B cell (primary cell): ENCODE data around the gene ANKRD9. TPM values are rescaled to one million over a fixed set of nuclear protein-coding genes. Genes with fewer than 3 reads are reported as not detected.

ENCODE experiments used
- ATAC-seq: fragments of 200-7000 bp; cut with Tn5 transposase; one replicate; pipeline ENCODE4 v1.10.0; 2021; ENCODE audit warnings: low read depth, mild to moderate bottlenecking, moderate number of reproducible peaks, moderate library complexity
- CTCF ChIA-PET: fragments of 350-600 bp; sonication (Branson Sonifier 250); formaldehyde crosslinking; loops from one replicate; lab custom pipeline; 2021; ENCODE audit warnings: antibody characterized with exemption, inconsistent platforms; lab: Charles Lee
- POLR2A ChIA-PET: fragments of 350-600 bp; sonication (Branson Sonifier 250); formaldehyde crosslinking; loops from one replicate; lab custom pipeline; 2021; ENCODE audit warnings: antibody characterized with exemption; lab: Charles Lee
- DNase-seq: peaks from one replicate; pipeline ENCODE4 v3.0.0; 2013
- H2AFZ ChIP-seq: 2 replicates; pipeline ENCODE4 v1.6.1; 2012; ENCODE audit warnings: mild to moderate bottlenecking, low read depth, low read length; ENCODE audit not compliant: insufficient read depth, poor library complexity, severe bottlenecking
- H3K27ac ChIP-seq, 2 donors: 1 replicate in 1 of 2; 2 replicates in 1 of 2; pipeline ENCODE4 v1.5.1; 2012 to 2013; ENCODE audit warnings: low read length in 2 of 2, mild to moderate bottlenecking in 2 of 2, moderate library complexity in 1 of 2
- H3K27me3 ChIP-seq, 4 experiments: fragments of 200-600 bp in 1 of 4; sonication (generic) in 1 of 4; replicated peaks in 1 of 4; 1 replicate in 2 of 4; 2 replicates in 2 of 4; pipeline versions ENCODE4 v1.6.1 to v1.7.0; 2013 to 2016; ENCODE audit warnings: low read length in 3 of 4, mild to moderate bottlenecking in 2 of 4, mixed read lengths in 1 of 4, moderate library complexity in 1 of 4; ENCODE audit not compliant: insufficient read depth in 4 of 4, control insufficient read depth in 3 of 4; ENCODE audit errors: control extremely low read depth in 1 of 4
- H3K36me3 ChIP-seq, 2 experiments: replicated peaks in 1 of 2; 1 replicate in 1 of 2; 2 replicates in 1 of 2; pipeline versions ENCODE4 v1.6.1 to v1.7.1; 2013; ENCODE audit warnings: low read length in 1 of 2; ENCODE audit not compliant: insufficient read depth in 2 of 2, control insufficient read depth in 1 of 2; ENCODE audit errors: control extremely low read depth in 1 of 2, extremely low read depth in 1 of 2
- H3K4me1 ChIP-seq, 2 donors: fragments of 200-600 bp in 1 of 2; sonication (generic) in 1 of 2; 1 replicate in 1 of 2; 2 replicates in 1 of 2; pipeline versions ENCODE4 v1.5.1 to v1.6.1; 2013 to 2017; ENCODE audit warnings: low read length in 2 of 2; ENCODE audit not compliant: control insufficient read depth in 2 of 2, insufficient read depth in 2 of 2
- H3K4me2 ChIP-seq: replicated peaks from 2 replicates; pipeline ENCODE3; 2012; ENCODE audit warnings: mild to moderate bottlenecking, low read depth, low read length; ENCODE audit not compliant: poor library complexity, severe bottlenecking
- H3K4me3 ChIP-seq, 5 experiments: fragments of 200-600 bp in 1 of 5; sonication (generic) in 1 of 5; 1 replicate in 3 of 5; 2 replicates in 2 of 5; pipeline versions ENCODE4 v1.5.1 to v1.7.0; 2011 to 2016; ENCODE audit warnings: low read length in 4 of 5, mild to moderate bottlenecking in 4 of 5, low read depth in 2 of 5, control low read depth in 1 of 5, moderate library complexity in 1 of 5; ENCODE audit not compliant: insufficient read depth in 1 of 5; ENCODE audit errors: control extremely low read depth in 1 of 5, extremely low read depth in 1 of 5
- H3K79me2 ChIP-seq: fragments of 200-600 bp; sonication (generic); one replicate; pipeline ENCODE4 v1.6.0; 2016; ENCODE audit warnings: low read length; ENCODE audit not compliant: control insufficient read depth, insufficient read depth
- H3K9ac ChIP-seq: fragments of 200-600 bp; sonication (generic); 2 replicates; pipeline ENCODE4 v1.6.1; 2017; ENCODE audit warnings: mild to moderate bottlenecking, low read length, moderate library complexity
- H3K9me3 ChIP-seq, 3 donors: one replicate each; pipeline versions ENCODE4 v1.6.1 to v1.7.1; 2013; ENCODE audit warnings: low read length in 2 of 3; ENCODE audit not compliant: control insufficient read depth in 2 of 3, insufficient read depth in 1 of 3; ENCODE audit errors: control extremely low read depth in 1 of 3
- H4K20me1 ChIP-seq: 2 replicates; pipeline ENCODE4 v1.6.0; 2012; ENCODE audit warnings: mild to moderate bottlenecking, low read length; ENCODE audit not compliant: insufficient read depth, control insufficient read depth, poor library complexity, severe bottlenecking
- H3K27ac Mint-ChIP-seq: one replicate; pipeline ENCODE4 v1.8.0; 2021; ENCODE audit warnings: mixed read lengths
- H3K27me3 Mint-ChIP-seq: one replicate; pipeline ENCODE4 v1.8.0; 2021; ENCODE audit warnings: mixed read lengths
- H3K4me1 Mint-ChIP-seq: one replicate; pipeline ENCODE4 v1.8.0; 2021; ENCODE audit warnings: mixed read lengths
- H3K4me3 Mint-ChIP-seq: one replicate; pipeline ENCODE4 v1.8.0; 2021; ENCODE audit warnings: mixed read lengths
- H3K9me3 Mint-ChIP-seq: one replicate; pipeline ENCODE4 v1.8.0; 2022; ENCODE audit warnings: mixed read lengths; ENCODE audit not compliant: insufficient read depth
- EZH2 ChIP-seq: IDR thresholded peaks from 2 replicates; pipeline ENCODE4 v1.6.1; 2012; ENCODE audit warnings: borderline replicate concordance, low read depth, mild to moderate bottlenecking, moderate library complexity, low read length; ENCODE audit not compliant: insufficient read depth, poor library complexity, severe bottlenecking
- WGBS: methylation state at CpG from one replicate; pipeline ENCODE4 v1.1.5; 2013; ENCODE audit warnings: missing lambda C conversion rate; ENCODE audit not compliant: insufficient coverage; 5-methylcytosine and 5-hydroxymethylcytosine counted together
- intact Hi-C: fragments of 100-400 bp; cut with micrococcal nuclease; formaldehyde crosslinking; loops from one replicate; pipeline ENCODE4 v1.10.0; 2022
- polyA plus RNA-seq: library from polyadenylated mRNA; depleted of rRNA; stranded (reverse); fragments of >200 nt; gene quantifications from 2 replicates; pipeline ENCODE4 v1.2.3, GENCODE V29; 2012
- total RNA-seq, 2 donors: library from RNA; stranded (reverse); fragments of 120-200 nt in 1 of 2; gene quantifications; 1 replicate in 1 of 2; 2 replicates in 1 of 2; pipeline versions ENCODE4 v1.2.3 to v1.2.4, GENCODE V29; 2013 to 2022
- TF ChIP-seq, protein P1 (sequence below): fragments of 200-600 bp; IDR thresholded peaks from one replicate; pipeline ENCODE4 v1.8.0; 2022; ENCODE audit warnings: antibody characterized with exemption, mild to moderate bottlenecking

Gene ANKRD9
- total and polyA plus RNA-seq, 2 donors (not counting 1 experiment from before 2014, with no cell fraction given), result 1.4 to 1.5 TPM

DNA sequence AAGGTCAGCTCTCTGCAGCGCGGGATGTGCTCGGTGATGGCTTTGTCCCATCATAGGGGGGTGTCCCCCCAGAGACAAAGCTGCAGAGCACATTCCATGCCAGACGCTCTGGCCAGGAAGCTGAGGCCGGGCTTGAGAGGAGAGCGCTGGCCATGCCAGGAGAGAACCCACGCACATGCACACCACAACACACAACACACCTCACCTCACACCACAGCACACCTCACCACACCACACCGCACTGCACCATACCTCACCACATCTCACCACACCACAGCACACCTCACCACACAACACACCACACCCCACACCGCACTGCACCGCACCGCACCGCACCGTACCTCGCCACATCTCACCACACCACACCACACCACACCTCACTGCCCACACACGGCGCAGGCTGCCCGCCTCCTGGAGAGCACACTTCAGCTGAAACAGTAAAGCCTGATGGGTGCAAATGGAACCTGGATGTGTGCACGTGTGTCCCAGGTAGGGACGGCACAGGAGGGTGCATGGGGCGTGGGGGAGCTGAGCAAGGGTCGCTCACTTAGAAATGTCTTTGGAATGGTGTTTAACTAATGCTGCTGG is 10.8 kb downstream of the ANKRD9 start:
- ChIA-PET POLR2A (no interaction called here), CTCF (interaction anchor here (1.0 kb wide), 1 partner anchor 17 kb away, joined by 3 read pairs; no protein-coding TSS in a partner anchor)
- H2AFZ ChIP-seq, result no peak overlapping the region
- TF ChIP-seq EZH2, result no peak
- TF ChIP-seq, protein P1, sequence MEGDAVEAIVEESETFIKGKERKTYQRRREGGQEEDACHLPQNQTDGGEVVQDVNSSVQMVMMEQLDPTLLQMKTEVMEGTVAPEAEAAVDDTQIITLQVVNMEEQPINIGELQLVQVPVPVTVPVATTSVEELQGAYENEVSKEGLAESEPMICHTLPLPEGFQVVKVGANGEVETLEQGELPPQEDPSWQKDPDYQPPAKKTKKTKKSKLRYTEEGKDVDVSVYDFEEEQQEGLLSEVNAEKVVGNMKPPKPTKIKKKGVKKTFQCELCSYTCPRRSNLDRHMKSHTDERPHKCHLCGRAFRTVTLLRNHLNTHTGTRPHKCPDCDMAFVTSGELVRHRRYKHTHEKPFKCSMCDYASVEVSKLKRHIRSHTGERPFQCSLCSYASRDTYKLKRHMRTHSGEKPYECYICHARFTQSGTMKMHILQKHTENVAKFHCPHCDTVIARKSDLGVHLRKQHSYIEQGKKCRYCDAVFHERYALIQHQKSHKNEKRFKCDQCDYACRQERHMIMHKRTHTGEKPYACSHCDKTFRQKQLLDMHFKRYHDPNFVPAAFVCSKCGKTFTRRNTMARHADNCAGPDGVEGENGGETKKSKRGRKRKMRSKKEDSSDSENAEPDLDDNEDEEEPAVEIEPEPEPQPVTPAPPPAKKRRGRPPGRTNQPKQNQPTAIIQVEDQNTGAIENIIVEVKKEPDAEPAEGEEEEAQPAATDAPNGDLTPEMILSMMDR, result no peak
- no peaks in the 10 kb centered on the region for H3K79me2 ChIP-seq
- 89% methylated on average over 10 of the region's 21 CpGs for WGBS
- peaks cover 0 to 4% of the 10 kb centered on the region in 2 experiments for H3K36me3 ChIP-seq
- no peak for ATAC-seq
- no peaks in the 10 kb centered on the region for H3K27me3 Mint-ChIP-seq
- no peak overlapping the region for H3K27ac ChIP-seq
- H3K4me2 ChIP-seq, result no peak overlapping the region
- no peaks in the 10 kb centered on the region for H4K20me1 ChIP-seq
- H3K27ac Mint-ChIP-seq, result no peak overlapping the region
- H3K4me1 ChIP-seq, result no peaks in the 10 kb centered on the region
- no peaks in the 10 kb centered on the region for H3K9me3 Mint-ChIP-seq
- no peak overlapping the region for H3K4me3 ChIP-seq
- no peak overlapping the region for H3K4me3 Mint-ChIP-seq
- no peak overlapping the region for H3K9ac ChIP-seq
- intact Hi-C loops, result no loop called here
- no peak for DNase-seq
- H3K27me3 ChIP-seq, result no peaks in the 10 kb centered on the region
- H3K4me1 Mint-ChIP-seq, result no peaks in the 10 kb centered on the region
- no peaks in the 10 kb centered on the region for H3K9me3 ChIP-seq

DNA sequence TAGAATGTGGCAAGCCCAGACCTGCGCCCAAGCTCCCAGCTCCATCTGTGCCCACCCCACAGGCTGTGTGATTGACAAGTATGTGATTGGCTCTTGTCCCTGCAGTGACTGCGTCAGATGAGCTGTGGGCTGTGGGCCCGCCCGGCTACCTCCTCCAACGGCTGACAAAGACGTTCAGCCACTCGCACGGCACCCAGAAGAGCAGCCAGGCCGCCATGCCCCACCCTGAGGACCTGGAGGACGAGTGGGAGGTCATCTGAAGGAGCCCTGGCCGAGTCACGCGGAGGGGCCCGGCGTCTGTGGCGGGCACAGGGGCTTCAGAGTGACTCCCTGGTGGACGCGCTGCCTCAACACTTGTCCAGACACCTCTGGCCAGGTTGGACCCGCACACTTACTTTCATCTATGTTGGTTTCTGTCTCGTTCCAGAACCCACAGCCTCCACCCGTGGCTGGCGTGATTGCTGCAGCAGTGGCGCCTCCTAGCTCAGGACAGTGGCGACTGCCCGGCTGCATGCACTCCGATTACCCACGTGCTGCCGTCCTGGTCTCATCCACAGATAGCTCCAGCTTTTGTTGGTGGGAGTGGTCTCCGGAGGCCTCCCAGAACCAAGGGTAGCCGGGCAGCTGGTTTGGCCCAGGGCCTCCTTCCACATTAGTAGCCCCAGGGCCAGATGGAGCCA is 11.4 kb downstream of the ANKRD9 start:
- ChIA-PET CTCF (interaction anchor here (1.0 kb wide), 1 partner anchor 18 kb away, joined by 3 read pairs; no protein-coding TSS in a partner anchor), POLR2A (no interaction called here)
- H3K4me3 ChIP-seq, result no peak overlapping the region
- no peak overlapping the region for H3K4me2 ChIP-seq
- H4K20me1 ChIP-seq, result no peaks in the 10 kb centered on the region
- TF ChIP-seq EZH2, result no peak
- TF ChIP-seq, protein P1, result no peak
- no peaks in the 10 kb centered on the region for H3K27me3 Mint-ChIP-seq
- H3K9me3 ChIP-seq, result no peaks in the 10 kb centered on the region
- H3K36me3 ChIP-seq, result peaks cover 0 to 4% of the 10 kb centered on the region in 2 experiments
- no peak overlapping the region for H3K9ac ChIP-seq
- no peak overlapping the region for H2AFZ ChIP-seq
- H3K27ac ChIP-seq, result no peak overlapping the region
- intact Hi-C loops, result no loop called here
- H3K9me3 Mint-ChIP-seq, result no peaks in the 10 kb centered on the region
- 95% methylated on average over 27 of the region's 30 CpGs for WGBS
- no peaks in the 10 kb centered on the region for H3K27me3 ChIP-seq
- no peak overlapping the region for H3K4me3 Mint-ChIP-seq
- ATAC-seq (no peak), DNase-seq (no peak)
- no peaks in the 10 kb centered on the region for H3K4me1 Mint-ChIP-seq
- H3K4me1 ChIP-seq, result no peaks in the 10 kb centered on the region
- no peaks in the 10 kb centered on the region for H3K79me2 ChIP-seq
- H3K27ac Mint-ChIP-seq, result no peak overlapping the region
